MM.1S (cell line): ENCODE data around the gene LRIT2.

Source experiments
- DNase-seq: peaks from one replicate; pipeline ENCODE4 v3.0.0-alpha.2; 2015
- H2AFZ ChIP-seq: fragments of 300-600 bp; sonication (generic); 2 replicates; pipeline ENCODE4 v1.6.0; 2016; ENCODE audit warnings: antibody characterized with exemption, low read length
- H3F3A ChIP-seq: fragments of 300-600 bp; sonication (generic); 2 replicates; pipeline ENCODE4 v1.6.1; 2016; ENCODE audit warnings: mild to moderate bottlenecking, antibody characterized with exemption, low read length, moderate library complexity, mixed read lengths; ENCODE audit not compliant: insufficient read depth
- H3K27ac ChIP-seq: fragments of 300-600 bp; sonication (generic); 2 replicates; pipeline ENCODE4 v1.5.1; 2016; ENCODE audit warnings: mild to moderate bottlenecking, low read length
- H3K27me3 ChIP-seq: fragments of 300-600 bp; sonication (generic); replicated peaks from 2 replicates; pipeline ENCODE4 v1.6.0; 2016; ENCODE audit warnings: low read length; ENCODE audit not compliant: insufficient read depth
- H3K36me3 ChIP-seq: fragments of 300-600 bp; sonication (generic); replicated peaks from 2 replicates; pipeline ENCODE4 v1.6.1; 2016; ENCODE audit warnings: mild to moderate bottlenecking, low read length, mixed read lengths; ENCODE audit not compliant: insufficient read depth
- H3K4me1 ChIP-seq: fragments of 300-600 bp; sonication (generic); 2 replicates; pipeline ENCODE4 v1.6.1; 2016; ENCODE audit warnings: low read length, mixed read lengths
- H3K4me2 ChIP-seq: fragments of 300-600 bp; sonication (generic); 2 replicates; pipeline ENCODE4 v1.6.0; 2016; ENCODE audit warnings: low read depth, low read length
- H3K4me3 ChIP-seq: fragments of 300-600 bp; sonication (generic); 2 replicates; pipeline ENCODE4 v1.5.1; 2016; ENCODE audit warnings: low read length, mixed read lengths
- H3K79me2 ChIP-seq: fragments of 300-600 bp; sonication (generic); 2 replicates; pipeline ENCODE4 v1.6.1; 2016; ENCODE audit warnings: mixed run types, low read length, mixed read lengths
- H3K9ac ChIP-seq: fragments of 300-600 bp; sonication (generic); 2 replicates; pipeline ENCODE4 v1.6.1; 2016; ENCODE audit warnings: low read length, mixed read lengths
- H3K9me2 ChIP-seq: fragments of 300-600 bp; sonication (generic); replicated peaks from 2 replicates; pipeline ENCODE4 v1.6.1; 2016; ENCODE audit warnings: mild to moderate bottlenecking, low read length, mixed read lengths; ENCODE audit not compliant: insufficient read depth
- H3K9me3 ChIP-seq: fragments of 300-600 bp; sonication (generic); replicated peaks from 2 replicates; pipeline ENCODE4 v1.6.1; 2016; ENCODE audit warnings: mild to moderate bottlenecking, low read length, mixed read lengths; ENCODE audit not compliant: insufficient read depth
- H4K20me1 ChIP-seq: fragments of 300-600 bp; sonication (generic); 2 replicates; pipeline ENCODE4 v1.6.1; 2016; ENCODE audit warnings: mild to moderate bottlenecking, low read length, moderate library complexity, mixed read lengths; ENCODE audit not compliant: insufficient read depth
- CTCF ChIP-seq: fragments of 300-600 bp; sonication (generic); IDR thresholded peaks from 2 replicates; pipeline ENCODE4 v1.5.1; 2016; ENCODE audit warnings: antibody characterized with exemption, low read length, mixed read lengths
- EZH2 ChIP-seq: fragments of 300-600 bp; sonication (generic); optimal IDR thresholded peaks from 2 replicates; pipeline ENCODE3; 2017; ENCODE audit warnings: low read depth, mild to moderate bottlenecking, antibody characterized with exemption, low read length, mixed read lengths
- EZH2phosphoT487 ChIP-seq: fragments of 300-600 bp; sonication (generic); IDR thresholded peaks from 2 replicates; pipeline ENCODE4 v1.6.1; 2018; ENCODE audit warnings: antibody characterized with exemption, low read length

LRIT2 gene

GRCh38 chr10:84226616-84227015, 1.3 kb upstream of the LRIT2 start:
- TF ChIP-seq CTCF (no peak), EZH2 (no peak), EZH2phosphoT487 (no peak)
- H3K79me2 ChIP-seq: no peaks in the 10 kb centered on the region
- no peaks in the 10 kb centered on the region for H3K9me2 ChIP-seq
- H3K4me2 ChIP-seq: no peak overlapping the region
- no peak for DNase-seq
- no peak overlapping the region for H3K9ac ChIP-seq
- H3K27ac ChIP-seq: no peak overlapping the region
- no peaks in the 10 kb centered on the region for H3K4me1 ChIP-seq
- H3K9me3 ChIP-seq: no peaks in the 10 kb centered on the region
- no peaks in the 10 kb centered on the region for H4K20me1 ChIP-seq
- H2AFZ ChIP-seq: no peak overlapping the region
- no peak overlapping the region for H3K4me3 ChIP-seq
- H3K36me3 ChIP-seq: no peaks in the 10 kb centered on the region
- no peaks in the 10 kb centered on the region for H3K27me3 ChIP-seq
- no peaks in the 10 kb centered on the region for H3F3A ChIP-seq

- no peak for DNase-seq
- H3K27ac ChIP-seq: no peak overlapping the region
- no peak overlapping the region for H3K4me3 ChIP-seq
- no peaks in the 10 kb centered on the region for H3K9me3 ChIP-seq
- H3K4me1 ChIP-seq: no peaks in the 10 kb centered on the region
- no peaks in the 10 kb centered on the region for H3F3A ChIP-seq
- no peak overlapping the region for H2AFZ ChIP-seq
- no peaks in the 10 kb centered on the region; the same call in 1 of the 2 replicates for H3K36me3 ChIP-seq
- no peaks in the 10 kb centered on the region for H3K27me3 ChIP-seq
- TF ChIP-seq CTCF (no peak), EZH2 (no peak), EZH2phosphoT487 (no peak)
- H3K9me2 ChIP-seq: no peaks in the 10 kb centered on the region
- H3K4me2 ChIP-seq: no peak overlapping the region
- no peaks in the 10 kb centered on the region for H4K20me1 ChIP-seq
- H3K79me2 ChIP-seq: no peaks in the 10 kb centered on the region
- H3K9ac ChIP-seq: no peak overlapping the region
These were observed 824 bp downstream of the LRIT2 start for GRCh38 chr10:84224411-84225028.

GRCh38 chr10:84221916-84222315, 3.4 kb downstream of the LRIT2 start:
- Histone ChIP-seq H3K9me3 (no peaks in the 10 kb centered on the region), H3K79me2 (no peaks in the 10 kb centered on the region), H4K20me1 (no peaks in the 10 kb centered on the region), H3K4me1 (no peaks in the 10 kb centered on the region), H2AFZ (no peak overlapping the region), H3K4me3 (no peak overlapping the region), H3K27ac (no peak overlapping the region), H3K36me3 (no peaks in the 10 kb centered on the region; the same call in 1 of the 2 replicates), H3F3A (no peaks in the 10 kb centered on the region), H3K27me3 (no peaks in the 10 kb centered on the region), H3K4me2 (no peak overlapping the region), H3K9me2 (no peaks in the 10 kb centered on the region), H3K9ac (no peak overlapping the region)
- DNase-seq: no peak
- TF ChIP-seq CTCF (no peak), EZH2phosphoT487 (no peak), EZH2 (no peak)
